Measurements from ENCODE around the gene XXYLT1. TPM values are rescaled to one million over a fixed set of nuclear protein-coding genes. Genes with fewer than 3 reads are reported as not detected.

Gene XXYLT1
- total and polyA plus RNA-seq, 9 of the 15 experiments (the other 6 are each of a cell fraction or from before 2014, with no cell fraction given), result 1.9 to 18.9 (median 15.0) TPM

- TF ChIP-seq AFF4 (CRISPR knock-in tag; IDR thresholded peaks at IDR 0.05), result no peak
- TF ChIP-seq KLF1 (tag; IDR thresholded peaks at IDR 0.05), result no peak
- TF ChIP-seq ZNF384 (IDR thresholded peaks at IDR 0.05; ENCODE audit: low read depth, low read length), result peak; percentile 57; the same call in 1 of the 2 replicates
- TF ChIP-seq SIN3B (IDR thresholded peaks at IDR 0.05; ENCODE audit: low read depth), result no peak
These were observed 247.4 kb downstream of the XXYLT1 start (continued) for GRCh38 chr3:195023576-195023975.

- ChIA-PET POLR2A (interaction anchor here (0.6 kb wide), 1 partner anchor 15 kb away, joined by 4 read pairs; no protein-coding TSS in a partner anchor), CTCF (ENCODE audit: low intra/inter-chr PET ratio) (no interaction called here)
- Histone ChIP-seq H3K27ac (ENCODE audit: extremely low read depth, low read depth, low read length) (no peak overlapping the region), H3K4me3 (no peak overlapping the region), H4K20me1 (replicated peaks; ENCODE audit: control insufficient read depth, insufficient read depth, low read length) (no peaks in the 10 kb centered on the region), H3K4me1 (replicated peaks in 1 of 2; ENCODE audit: control insufficient read depth in 2 of 2, insufficient read depth in 2 of 2, low read length in 2 of 2) (no peaks in the 10 kb centered on the region), H3K27me3 (ENCODE audit: control insufficient read depth in 2 of 2, insufficient read depth in 2 of 2, low read length in 2 of 2) (peaks cover 30 to 55% of the 10 kb centered on the region in 2 experiments), H3K9me3 (replicated peaks; ENCODE audit: control insufficient read depth, insufficient read depth, low read depth, low read length) (peaks cover 4% of the 10 kb centered on the region; the same call in 1 of the 2 replicates), H3K9ac (ENCODE audit: insufficient read depth in 1 of 2, low read depth in 2 of 2, low read length in 2 of 2) (no peak overlapping the region), H3K79me2 (ENCODE audit: control insufficient read depth, insufficient read depth, low read length) (no peaks in the 10 kb centered on the region), H3K4me2 (ENCODE audit: insufficient read depth, low read length) (no peak overlapping the region), H3K9me1 (ENCODE audit: control insufficient read depth, insufficient read depth, low read length) (no peaks in the 10 kb centered on the region), H2AFZ (ENCODE audit: low read depth, low read length) (no peak overlapping the region), H3K36me3 (ENCODE audit: control insufficient read depth, insufficient read depth, low read length) (no peaks in the 10 kb centered on the region)
- ATAC-seq (no peak), DNase-seq (ENCODE audit: extremely low read depth in 1 of 4, low spot score in 3 of 4) (no peak), FAIRE-seq (no peak)
- 0% methylated on average over 3 of the region's 3 CpGs for WGBS (ENCODE audit: insufficient coverage, low coverage, missing lambda C conversion rate)
- no peak for TF ChIP-seq RBM15 (IDR thresholded peaks at IDR 0.05; ENCODE audit: insufficient read depth, low read length)
- in situ Hi-C loops (cut with MboI) (no loop called here), intact Hi-C loops (cut with micrococcal nuclease) (no loop called here)
- no TSS peak for BruUV-seq (replicated peaks)
These were observed 249.3 kb downstream of the XXYLT1 start for GRCh38 chr3:195021692-195022091.

Data from K562 (cell line).